Measurements from ENCODE around the gene NHSL2.

DNA sequence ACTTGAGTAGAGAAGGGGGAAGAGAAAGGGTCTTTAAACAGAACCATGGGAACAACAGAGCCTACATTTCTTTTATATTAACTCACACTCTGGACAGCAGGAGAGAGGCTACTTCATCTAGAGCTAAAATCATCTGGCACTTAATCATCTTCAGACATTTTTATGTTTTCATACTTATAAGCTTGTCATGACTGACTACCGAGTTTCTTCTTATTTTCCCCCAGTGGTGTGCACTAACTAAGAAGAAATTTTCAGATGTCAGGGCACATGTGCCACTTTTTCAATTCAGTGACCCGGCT lies 232.9 kb downstream of the NHSL2 start:
- TF ChIP-seq YY1 (IDR thresholded peaks at IDR 0.05; ENCODE audit: insufficient read depth, insufficient read length): no peak
- no peak for TF ChIP-seq ZNF274 (IDR thresholded peaks at IDR 0.05; ENCODE audit: low read depth, low read length)

Data from NT2/D1 (cell line).